Activated CD4-positive, alpha-beta T cell treated with anti-CD3 and anti-CD28 coated beads, Interleukin-2, amount 50 U/mL, for 48 hours (primary cell): ENCODE results near the gene UCK2.

Experiments used
- DNase-seq, 2 experiments: peaks; one replicate each; pipeline ENCODE4 v3.0.0-alpha.2; 2020

Gene UCK2

GRCh38 chr1:165905853-165906252, 78.4 kb downstream of the UCK2 start:
- DNase-seq = no peak

DNA sequence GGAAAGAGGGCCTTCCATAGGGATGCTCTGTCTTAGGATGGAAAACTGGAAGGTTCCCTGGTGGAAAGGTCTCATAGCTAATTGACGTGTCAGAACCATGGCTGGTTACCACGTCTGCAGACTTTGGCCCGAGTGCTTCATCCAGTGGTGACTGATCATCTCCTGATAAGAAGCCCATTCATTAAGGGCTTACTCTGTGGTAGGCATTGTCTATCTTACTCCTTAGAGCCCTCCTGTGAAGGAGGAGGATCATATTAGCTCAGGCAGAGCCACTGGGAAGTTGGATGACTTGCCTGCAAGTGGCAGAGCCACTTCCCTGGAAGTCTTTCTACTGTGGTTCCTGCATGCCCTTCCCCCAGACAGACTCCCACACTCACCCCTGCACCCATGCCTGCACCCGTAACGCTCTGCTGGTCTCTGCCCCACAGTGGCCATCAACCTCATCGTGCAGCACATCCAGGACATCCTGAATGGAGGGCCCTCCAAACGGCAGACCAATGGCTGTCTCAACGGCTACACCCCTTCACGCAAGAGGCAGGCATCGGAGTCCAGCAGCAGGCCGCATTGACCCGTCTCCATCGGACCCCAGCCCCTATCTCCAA, 79.9 kb downstream of the UCK2 start:
- no peak for DNase-seq

DNA sequence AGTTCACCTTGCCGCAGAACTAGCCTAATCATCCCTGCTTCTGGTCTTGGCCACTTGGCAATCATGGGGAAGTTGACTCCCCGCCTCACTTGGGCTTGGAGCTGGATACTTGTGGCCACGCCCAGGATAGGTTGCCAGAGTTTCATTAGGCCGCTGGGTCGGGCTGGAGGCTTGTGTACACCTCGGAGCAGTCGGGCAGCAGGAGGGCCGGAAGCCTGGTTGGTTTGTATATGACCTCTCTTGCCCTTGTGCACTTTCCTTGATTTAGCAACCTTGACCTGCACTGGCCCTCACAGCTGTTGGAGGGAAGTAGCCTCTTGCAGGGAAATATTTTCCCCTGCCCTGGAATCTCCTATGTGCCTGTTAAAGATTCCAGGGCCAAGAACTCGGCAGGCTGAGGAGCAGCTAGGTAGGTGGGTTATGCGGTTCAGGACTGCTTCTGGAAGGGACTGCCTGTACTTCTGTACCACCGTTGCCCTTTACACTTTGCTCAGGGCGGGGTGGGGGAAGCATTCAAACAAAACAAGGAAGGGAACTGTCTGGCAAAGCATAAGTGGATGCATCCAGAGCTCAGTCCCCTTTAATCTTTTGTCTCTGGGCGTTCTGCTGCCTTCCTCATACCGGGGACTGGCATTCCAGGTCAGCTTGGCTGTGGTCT, 83.5 kb downstream of the UCK2 start:
- DNase-seq = no peak

DNA sequence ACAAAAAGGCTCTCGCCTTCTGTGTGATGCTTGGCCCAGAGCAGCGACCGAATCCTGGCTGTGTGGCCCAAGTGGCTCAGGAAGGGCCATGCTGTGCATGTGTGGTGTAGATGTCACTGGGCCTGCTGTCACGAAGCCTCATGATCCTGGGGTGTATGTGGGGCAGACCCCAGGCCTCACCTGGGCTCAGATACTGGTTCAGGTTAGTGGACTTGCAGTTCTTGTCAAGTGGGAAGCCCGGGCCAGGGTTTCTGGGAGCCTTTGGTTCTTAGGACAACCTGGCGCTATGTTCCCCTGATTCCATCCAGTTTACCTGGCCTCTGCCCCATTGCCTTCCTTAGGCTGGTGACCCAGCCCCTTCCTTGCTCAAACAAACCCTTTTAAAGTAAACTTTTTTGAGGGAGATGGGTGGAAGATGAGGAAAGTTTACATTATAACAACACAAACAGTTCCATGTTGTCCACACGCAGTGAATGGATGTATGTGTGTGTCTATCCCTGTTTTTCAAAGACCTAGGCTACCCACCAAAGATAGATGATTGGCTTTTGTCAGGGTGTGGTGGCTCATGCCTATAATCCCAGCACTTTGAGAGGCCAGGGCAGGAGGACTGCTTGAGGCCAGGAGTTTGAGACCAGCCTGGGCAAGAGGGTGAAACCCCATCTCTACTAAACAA, 84.3 kb downstream of the UCK2 start:
- DNase-seq = no peak

DNA sequence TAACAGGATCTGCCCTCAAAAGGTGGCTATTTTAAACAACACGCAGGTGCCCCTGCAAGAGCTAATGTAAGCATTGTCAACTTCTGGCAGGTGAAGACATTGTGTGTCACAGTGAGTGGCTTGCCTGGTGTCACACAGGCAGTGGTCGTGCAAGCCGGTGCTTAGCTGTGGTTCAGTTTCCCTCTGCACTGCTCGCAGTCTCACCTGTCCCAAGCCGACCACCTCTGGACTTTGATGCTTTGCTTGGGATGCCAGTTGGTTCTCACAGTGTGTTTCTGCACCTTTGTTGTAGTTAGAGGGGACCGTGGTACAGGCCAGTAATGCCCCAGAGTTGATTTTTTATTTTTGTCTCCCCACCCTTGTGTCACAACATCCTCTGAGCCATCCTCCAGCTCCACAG, 85.2 kb downstream of the UCK2 start:
- DNase-seq = no peak

- DNase-seq = peak; percentile 57 to 67
These were observed 86.9 kb downstream of the UCK2 start for GRCh38 chr1:165914136-165914798.

GRCh38 chr1:165915480-165915879, 88.1 kb downstream of the UCK2 start:
- DNase-seq = no peak

DNA sequence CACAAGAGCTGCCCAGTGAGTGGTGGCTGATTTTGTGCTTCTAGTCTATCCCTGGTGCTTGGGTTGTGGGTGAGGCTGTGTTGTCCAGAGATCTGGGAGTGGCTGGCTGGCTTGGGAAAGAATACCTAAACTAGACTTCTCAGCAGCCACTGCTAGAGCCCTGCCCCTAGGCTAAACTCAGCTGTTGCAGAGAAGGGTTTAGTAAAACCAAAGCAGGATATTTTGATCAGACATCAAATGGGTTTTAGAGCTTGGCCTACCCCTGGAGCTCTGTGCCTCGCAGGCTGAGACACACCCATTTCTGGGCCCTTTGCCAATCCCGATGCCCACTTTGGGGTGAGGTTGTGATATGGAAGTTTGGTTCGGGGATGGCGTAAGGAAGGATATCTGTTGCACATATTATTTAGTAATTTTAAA, 88.5 kb downstream of the UCK2 start:
- DNase-seq = no peak

DNA sequence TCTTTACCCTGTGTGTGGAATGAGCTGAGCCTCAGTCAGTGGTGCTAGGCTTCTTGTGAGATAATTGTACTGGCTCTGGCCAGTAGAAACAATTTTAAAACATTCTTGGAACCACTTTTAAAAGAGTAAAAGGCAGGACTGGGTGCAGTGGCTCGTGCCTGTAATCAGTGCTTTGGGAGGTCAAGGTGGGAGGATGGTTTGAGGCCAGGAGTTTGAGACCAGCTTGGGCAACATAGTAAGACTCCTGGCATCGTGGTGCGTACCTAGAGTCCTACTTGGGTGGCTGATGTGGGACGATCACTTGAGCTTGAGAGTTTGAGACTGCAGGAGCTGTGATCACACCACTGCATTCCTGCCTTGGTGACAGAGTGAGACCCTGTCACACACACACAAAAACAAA, 89.8 kb downstream of the UCK2 start:
- no peak for DNase-seq

DNA sequence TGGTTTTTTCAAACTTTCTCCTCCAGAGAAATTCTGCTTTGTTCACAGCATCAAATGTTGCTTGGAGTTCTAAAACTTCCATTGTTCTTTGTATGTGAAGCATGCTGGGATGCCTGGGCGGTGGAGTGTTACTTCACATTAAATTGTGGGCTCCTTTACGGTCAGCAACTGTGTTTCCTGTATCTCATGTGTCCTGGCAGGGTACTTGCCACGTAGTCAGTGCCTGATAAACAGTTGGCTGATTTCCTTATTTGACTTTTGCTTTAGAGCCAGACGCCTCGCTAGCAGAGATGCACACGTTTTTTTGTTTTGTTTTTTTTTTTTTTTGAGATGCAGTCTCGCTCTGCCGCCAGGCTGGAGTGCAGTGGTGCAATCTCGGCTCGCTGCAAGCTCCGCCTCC, 96.7 kb downstream of the UCK2 start:
- DNase-seq = no peak

DNA sequence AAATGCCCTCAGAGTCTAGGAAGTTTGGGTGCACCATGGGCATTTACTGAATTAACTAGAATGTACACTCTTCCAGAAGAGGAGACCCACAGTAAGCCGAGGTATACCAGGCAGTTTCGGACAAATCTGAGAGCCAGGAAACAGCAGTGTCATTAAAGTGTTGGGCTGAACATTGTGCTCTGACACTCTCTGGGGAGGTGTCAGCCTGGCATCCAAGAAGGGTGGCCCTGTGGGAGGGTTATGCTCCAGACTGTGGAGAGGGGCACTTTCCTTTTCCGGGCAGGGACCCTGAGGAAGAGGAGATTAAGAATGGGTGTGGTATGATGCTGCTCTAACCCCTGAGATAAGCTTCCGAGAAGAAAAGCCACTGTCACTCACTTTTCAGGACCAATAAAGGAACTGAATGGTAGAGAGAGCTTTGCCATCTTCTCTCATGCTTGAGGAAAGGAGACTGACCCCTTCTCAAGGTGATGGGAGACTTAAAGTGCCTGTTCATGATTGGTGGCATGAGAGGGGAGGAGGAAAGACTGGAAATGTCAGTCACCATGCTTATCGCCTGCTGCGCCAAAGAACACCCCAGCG, 98.2 kb downstream of the UCK2 start:
- DNase-seq = no peak

- no peak for DNase-seq
These were observed 99.8 kb downstream of the UCK2 start for GRCh38 chr1:165927169-165927568.

DNA sequence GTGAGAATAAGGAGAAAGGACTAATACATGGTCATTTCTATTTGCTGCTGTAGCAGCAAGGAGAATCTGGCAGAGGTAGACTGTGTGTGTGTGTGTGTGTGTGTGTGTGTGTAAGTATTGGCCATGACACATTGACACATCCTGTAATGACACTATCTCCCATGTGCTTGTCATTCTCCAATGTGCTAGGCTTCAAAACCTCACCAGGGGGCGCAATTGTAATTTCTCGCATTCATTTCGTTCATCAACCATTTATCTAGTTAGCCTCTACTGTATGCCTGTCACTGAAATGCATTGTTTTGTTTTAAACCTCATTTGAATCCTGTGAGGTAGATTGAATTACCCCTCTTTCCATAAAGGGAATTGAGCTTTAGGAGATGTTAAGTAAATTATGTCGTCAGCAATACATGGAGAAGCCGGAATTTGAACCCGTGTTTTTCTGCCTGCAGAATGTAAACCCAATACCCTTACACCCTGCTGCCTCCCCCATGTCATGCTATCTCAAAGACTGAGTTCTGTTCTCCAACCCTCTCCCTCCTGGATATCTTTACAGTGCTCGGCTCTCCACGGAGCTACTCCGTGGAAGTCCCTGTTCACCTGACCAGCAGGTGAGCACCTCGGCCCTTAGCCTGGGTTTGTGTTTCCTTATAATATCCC, 100.8 kb downstream of the UCK2 start:
- peak; percentile 56 to 61 for DNase-seq

DNA sequence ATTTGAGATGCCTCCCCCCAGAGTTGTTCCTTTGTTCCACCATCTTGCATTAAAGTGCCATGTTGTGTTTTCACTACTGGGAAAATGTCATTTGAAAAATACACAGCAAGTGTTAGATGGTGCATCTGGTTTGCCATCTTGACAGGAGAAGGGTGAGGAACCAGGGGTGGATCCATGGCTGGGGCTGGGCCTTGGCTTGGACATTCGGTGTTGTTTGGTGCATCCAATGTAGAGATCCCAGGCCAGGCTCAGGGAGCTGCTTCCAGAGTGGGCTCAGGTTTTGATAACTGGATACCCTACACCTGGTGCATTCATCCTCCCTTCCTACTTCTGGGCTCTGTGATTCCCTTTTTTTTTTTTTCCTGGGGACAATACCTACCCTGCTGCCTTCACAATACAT, 103.5 kb downstream of the UCK2 start:
- DNase-seq = no peak

DNA sequence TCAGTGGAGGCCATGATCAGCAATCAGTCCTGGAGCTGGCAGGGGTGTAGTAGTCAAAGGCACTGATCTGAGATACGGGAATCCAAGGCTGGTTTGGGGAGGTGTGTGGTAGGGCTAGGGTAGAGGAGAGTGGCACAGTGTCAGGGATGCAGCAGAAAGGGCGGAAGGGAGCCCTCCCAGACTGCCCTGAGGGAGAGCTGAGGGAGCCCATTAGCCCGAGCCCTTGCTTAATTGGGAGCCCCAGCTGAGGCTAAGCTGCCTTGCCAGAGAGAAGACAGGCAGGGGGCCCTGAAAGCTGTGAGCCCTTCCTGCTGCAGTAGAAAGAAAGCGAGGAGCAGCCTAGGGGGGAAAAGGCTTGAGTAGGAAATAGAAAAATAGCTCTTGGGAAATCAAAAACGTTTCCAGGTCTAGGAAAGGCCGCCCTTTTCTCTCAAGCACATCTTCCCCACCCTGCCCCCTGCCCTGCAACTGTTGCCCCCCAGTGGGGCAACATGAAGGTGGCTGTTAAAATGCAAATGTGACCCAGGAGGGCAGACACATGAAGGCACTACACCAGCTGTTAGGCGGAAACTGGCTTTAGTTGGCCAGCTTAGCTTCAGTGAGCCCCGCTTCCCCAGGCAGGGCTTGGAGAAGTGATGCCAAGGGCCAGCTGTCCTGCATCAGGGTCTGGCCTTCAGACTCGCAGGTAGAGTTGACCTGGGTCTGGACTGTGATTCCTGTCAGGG, 106.2 kb downstream of the UCK2 start:
- DNase-seq = no peak

DNA sequence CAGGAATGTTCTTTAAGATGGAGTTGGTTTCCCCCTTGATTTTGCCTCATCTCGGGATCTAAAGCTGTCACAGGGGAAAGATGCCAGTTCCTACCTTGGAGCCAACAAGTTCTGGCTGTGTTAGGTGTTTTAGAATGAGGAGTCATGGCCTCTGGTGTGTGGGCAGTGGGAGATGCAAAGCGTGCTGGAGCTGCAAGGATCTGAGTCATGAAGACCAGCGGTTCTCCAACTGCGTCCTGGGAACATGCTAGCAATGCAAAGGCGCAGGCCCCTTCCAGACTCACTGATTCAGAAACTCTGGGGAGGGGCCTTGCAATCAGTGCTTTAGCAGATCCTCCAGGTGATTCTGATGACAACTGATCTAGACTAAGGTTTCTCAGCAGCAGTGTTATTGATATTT, 109.1 kb downstream of the UCK2 start:
- no peak for DNase-seq

- no peak for DNase-seq
These were observed 110.4 kb downstream of the UCK2 start for GRCh38 chr1:165937829-165938228.

DNA sequence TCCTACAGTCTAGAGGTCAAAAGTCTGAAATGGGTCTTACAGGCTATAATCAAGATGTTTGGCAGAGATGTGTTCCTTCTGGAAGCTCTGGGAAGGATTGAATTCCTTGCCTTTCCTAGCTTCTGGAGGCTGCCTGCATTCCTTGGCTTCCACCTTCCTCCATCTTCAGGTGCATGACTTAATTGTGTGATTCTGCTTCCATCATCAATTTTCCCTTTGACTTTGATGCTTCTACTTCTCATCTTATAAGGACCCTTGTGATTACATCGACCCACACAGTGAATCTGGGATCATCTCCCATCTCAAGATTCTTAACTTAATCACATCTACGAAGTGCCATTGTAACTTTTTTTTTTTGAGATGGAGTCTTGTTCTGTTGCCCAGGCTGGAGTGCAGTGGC, 111.4 kb downstream of the UCK2 start:
- DNase-seq = no peak

GRCh38 chr1:165941531-165941930, 114.1 kb downstream of the UCK2 start:
- no peak for DNase-seq

DNA sequence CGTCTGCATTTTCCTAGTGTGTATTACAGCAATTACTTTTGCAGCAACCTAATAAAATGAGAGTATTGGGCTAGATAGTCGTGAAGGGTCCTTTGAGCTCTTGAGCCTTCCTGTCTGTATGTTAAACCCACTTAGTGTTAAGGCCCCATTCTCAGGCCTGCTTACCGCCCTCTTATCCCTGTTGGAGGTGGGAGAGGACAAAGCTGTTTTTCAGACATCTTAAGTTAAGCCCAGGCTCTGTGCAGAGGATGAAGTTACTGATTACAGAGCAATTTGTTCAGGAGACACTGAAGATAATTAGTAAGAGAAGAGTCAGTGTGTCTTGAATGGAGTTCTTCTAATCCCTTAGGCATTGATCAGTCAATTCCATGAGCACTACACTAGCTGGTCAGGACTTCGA, 114.6 kb downstream of the UCK2 start:
- no peak for DNase-seq

GRCh38 chr1:165942927-165943597, 115.6 kb downstream of the UCK2 start:
- no peak for DNase-seq

DNA sequence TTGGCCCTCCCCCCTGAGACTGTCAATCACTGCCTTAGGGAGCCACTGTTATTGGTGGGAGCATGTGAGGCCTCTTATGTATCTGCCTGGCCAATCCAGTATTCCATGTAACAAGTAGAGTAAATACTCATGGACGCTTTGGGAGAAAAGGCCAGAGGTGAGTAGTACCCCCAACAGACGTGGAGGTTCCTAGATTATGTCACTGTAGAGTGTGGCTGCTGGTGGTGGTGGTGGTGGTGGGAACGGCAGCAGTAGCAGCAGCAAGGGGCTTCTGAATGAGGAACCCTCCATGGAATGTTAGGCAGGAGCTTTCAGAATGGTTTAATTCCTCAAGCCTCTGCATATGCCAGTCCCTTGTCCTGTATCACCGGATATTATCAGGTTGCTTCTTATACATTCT, 118.5 kb downstream of the UCK2 start:
- no peak for DNase-seq
